Vagina (tissue), 2 donors: ENCODE data around the gene GUCA1C. TPM values are rescaled to one million over a fixed set of nuclear protein-coding genes. Genes with fewer than 3 reads are reported as not detected.

ENCODE experiments used
- DNase-seq, 2 donors: peaks; one replicate each; pipeline ENCODE4 v3.0.0-alpha.2; 2017; ENCODE audit errors: extremely low spot score in 2 of 2
- H3K27ac ChIP-seq: fragments of 200-600 bp; sonication (generic); one replicate; pipeline ENCODE4 v1.5.1; 2019
- H3K27me3 ChIP-seq: fragments of 200-600 bp; sonication (generic); one replicate; pipeline ENCODE4 v1.5.1; 2019
- H3K36me3 ChIP-seq, 2 donors: fragments of 200-600 bp; sonication (generic); one replicate each; pipeline ENCODE4 v1.5.1; 2017 to 2019
- H3K4me1 ChIP-seq: fragments of 200-600 bp; sonication (generic); one replicate; pipeline ENCODE4 v1.5.1; 2019
- H3K4me3 ChIP-seq, 2 donors: fragments of 200-600 bp; sonication (generic); 1 replicate in 1 of 2; 2 replicates in 1 of 2; pipeline ENCODE4 v1.5.1; 2016 to 2019
- H3K9me3 ChIP-seq: fragments of 200-600 bp; sonication (generic); one replicate; pipeline ENCODE4 v1.5.1; 2019
- POLR2A ChIP-seq, 2 donors: fragments of 450-650 bp; IDR thresholded peaks; one replicate each; pipeline ENCODE4 v1.6.1; 2017; ENCODE audit warnings: antibody characterized with exemption in 2 of 2, mild to moderate bottlenecking in 2 of 2, moderate library complexity in 2 of 2
- POLR2AphosphoS5 ChIP-seq, 2 donors: sonication (generic); formaldehyde crosslinking; IDR thresholded peaks; one replicate each; pipeline ENCODE4 v1.9.0; 2017; ENCODE audit warnings: antibody characterized with exemption in 2 of 2, mild to moderate bottlenecking in 2 of 2, low read depth in 1 of 2; ENCODE audit not compliant: insufficient read depth in 1 of 2
- intact Hi-C: fragments of 100-400 bp; cut with DNase I; formaldehyde crosslinking; loops from one replicate; pipeline ENCODE4 v1.15.1; 2023
- total RNA-seq: library from RNA; depleted of rRNA; stranded (reverse); fragments of >200 nt; gene quantifications from one replicate; pipeline ENCODE4 v1.2.3, GENCODE V29; 2016
- TF ChIP-seq, protein P1 (sequence below), 3 experiments: fragments of 450-650 bp in 2 of 3; fragments of 200-600 bp in 1 of 3; sonication (generic) in 1 of 3; IDR thresholded peaks; one replicate each; pipeline ENCODE4 v1.5.1; 2017 to 2019; ENCODE audit warnings: antibody characterized with exemption in 3 of 3, mild to moderate bottlenecking in 2 of 3, moderate library complexity in 2 of 3

Gene GUCA1C
- total RNA-seq, 1 donor from 2014 or later: not detected

- Histone ChIP-seq H3K4me1 (no peaks in the 10 kb centered on the region), H3K27ac (no peak overlapping the region), H3K9me3 (no peaks in the 10 kb centered on the region), H3K4me3 (no peak overlapping the region), H3K36me3 (no peaks in the 10 kb centered on the region), H3K27me3 (no peaks in the 10 kb centered on the region)
- no peak for TF ChIP-seq POLR2A (IDR thresholded peaks at IDR 0.05)
- TF ChIP-seq, protein P1, sequence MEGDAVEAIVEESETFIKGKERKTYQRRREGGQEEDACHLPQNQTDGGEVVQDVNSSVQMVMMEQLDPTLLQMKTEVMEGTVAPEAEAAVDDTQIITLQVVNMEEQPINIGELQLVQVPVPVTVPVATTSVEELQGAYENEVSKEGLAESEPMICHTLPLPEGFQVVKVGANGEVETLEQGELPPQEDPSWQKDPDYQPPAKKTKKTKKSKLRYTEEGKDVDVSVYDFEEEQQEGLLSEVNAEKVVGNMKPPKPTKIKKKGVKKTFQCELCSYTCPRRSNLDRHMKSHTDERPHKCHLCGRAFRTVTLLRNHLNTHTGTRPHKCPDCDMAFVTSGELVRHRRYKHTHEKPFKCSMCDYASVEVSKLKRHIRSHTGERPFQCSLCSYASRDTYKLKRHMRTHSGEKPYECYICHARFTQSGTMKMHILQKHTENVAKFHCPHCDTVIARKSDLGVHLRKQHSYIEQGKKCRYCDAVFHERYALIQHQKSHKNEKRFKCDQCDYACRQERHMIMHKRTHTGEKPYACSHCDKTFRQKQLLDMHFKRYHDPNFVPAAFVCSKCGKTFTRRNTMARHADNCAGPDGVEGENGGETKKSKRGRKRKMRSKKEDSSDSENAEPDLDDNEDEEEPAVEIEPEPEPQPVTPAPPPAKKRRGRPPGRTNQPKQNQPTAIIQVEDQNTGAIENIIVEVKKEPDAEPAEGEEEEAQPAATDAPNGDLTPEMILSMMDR (IDR thresholded peaks at IDR 0.05): peak in 2 of 3 experiments; percentile 8 to 40
- no peak for DNase-seq
- intact Hi-C loops: loop anchor here (10.0 kb wide), 1 partner anchor 250 kb away; no protein-coding TSS in a partner anchor
These were observed 38.7 kb downstream of the GUCA1C start for GRCh38 chr3:108914774-108915641.

GRCh38 chr3:108909799-108910198 is 43.9 kb downstream of the GUCA1C start:
- H3K27me3 ChIP-seq: no peaks in the 10 kb centered on the region
- H3K9me3 ChIP-seq: no peaks in the 10 kb centered on the region
- H3K27ac ChIP-seq: no peak overlapping the region
- no peak overlapping the region for H3K4me3 ChIP-seq
- TF ChIP-seq POLR2AphosphoS5 (IDR thresholded peaks at IDR 0.05; ENCODE audit: insufficient read depth in 1 of 2, low read depth in 1 of 2) (no peak), POLR2A (IDR thresholded peaks at IDR 0.05) (no peak)
- TF ChIP-seq, protein P1 (IDR thresholded peaks at IDR 0.05): no peak
- intact Hi-C loops: loop anchor here (10.0 kb wide), 1 partner anchor 245 kb away; no protein-coding TSS in a partner anchor
- no peaks in the 10 kb centered on the region for H3K36me3 ChIP-seq
- no peaks in the 10 kb centered on the region for H3K4me1 ChIP-seq
- no peak for DNase-seq

GRCh38 chr3:108907194-108907593 is 46.5 kb downstream of the GUCA1C start:
- Histone ChIP-seq H3K36me3 (no peaks in the 10 kb centered on the region), H3K4me1 (no peaks in the 10 kb centered on the region), H3K27me3 (no peaks in the 10 kb centered on the region), H3K27ac (no peak overlapping the region), H3K4me3 (no peak overlapping the region), H3K9me3 (no peaks in the 10 kb centered on the region)
- TF ChIP-seq POLR2A (IDR thresholded peaks at IDR 0.05) (no peak), POLR2AphosphoS5 (IDR thresholded peaks at IDR 0.05; ENCODE audit: insufficient read depth in 1 of 2, low read depth in 1 of 2) (no peak)
- TF ChIP-seq, protein P1 (IDR thresholded peaks at IDR 0.05): no peak
- no peak for DNase-seq
- intact Hi-C loops: no loop called here

- TF ChIP-seq POLR2A (IDR thresholded peaks at IDR 0.05) (no peak), POLR2AphosphoS5 (IDR thresholded peaks at IDR 0.05; ENCODE audit: insufficient read depth in 1 of 2, low read depth in 1 of 2) (no peak)
- TF ChIP-seq, protein P1 (IDR thresholded peaks at IDR 0.05): no peak
- Histone ChIP-seq H3K27ac (no peak overlapping the region), H3K9me3 (no peaks in the 10 kb centered on the region), H3K36me3 (no peaks in the 10 kb centered on the region), H3K4me3 (no peak overlapping the region), H3K27me3 (no peaks in the 10 kb centered on the region), H3K4me1 (no peaks in the 10 kb centered on the region)
- intact Hi-C loops: no loop called here
- DNase-seq: no peak
These were observed 54.1 kb downstream of the GUCA1C start for GRCh38 chr3:108899530-108899929.

DNA sequence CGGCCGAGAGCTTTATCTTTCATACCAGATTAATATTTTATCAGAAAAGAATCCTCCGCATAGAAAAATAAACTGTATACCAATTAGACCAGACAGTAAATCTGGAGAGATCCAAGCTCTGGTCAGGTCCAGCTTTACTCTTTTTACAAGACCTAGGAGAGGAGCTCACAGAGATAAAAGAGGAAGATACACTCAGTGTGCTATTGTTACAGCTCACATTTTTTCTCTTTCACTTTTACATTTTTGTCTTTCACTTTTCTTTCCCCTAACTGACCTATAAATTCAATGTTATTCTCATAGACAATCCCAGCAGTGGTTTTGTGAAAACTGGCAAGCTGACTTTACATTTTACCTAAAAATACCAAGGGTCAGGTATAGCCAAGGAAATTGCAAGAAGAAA is 55.8 kb downstream of the GUCA1C start:
- H3K36me3 ChIP-seq: no peaks in the 10 kb centered on the region
- DNase-seq: no peak
- H3K4me1 ChIP-seq: no peaks in the 10 kb centered on the region
- H3K27me3 ChIP-seq: no peaks in the 10 kb centered on the region
- intact Hi-C loops: no loop called here
- no peak overlapping the region for H3K4me3 ChIP-seq
- no peak overlapping the region for H3K27ac ChIP-seq
- H3K9me3 ChIP-seq: no peaks in the 10 kb centered on the region
- TF ChIP-seq POLR2A (IDR thresholded peaks at IDR 0.05) (no peak), POLR2AphosphoS5 (IDR thresholded peaks at IDR 0.05; ENCODE audit: insufficient read depth in 1 of 2, low read depth in 1 of 2) (no peak)
- TF ChIP-seq, protein P1 (IDR thresholded peaks at IDR 0.05): no peak
